Measurements from ENCODE around the gene GRIN1.

- no peak for TF ChIP-seq CTCF (IDR thresholded peaks at IDR 0.05; ENCODE audit: low read depth, low read length)
- TF ChIP-seq POLR2A (IDR thresholded peaks at IDR 0.05; ENCODE audit: extremely low read depth, insufficient read length), result no peak
- TF ChIP-seq, protein P1, sequence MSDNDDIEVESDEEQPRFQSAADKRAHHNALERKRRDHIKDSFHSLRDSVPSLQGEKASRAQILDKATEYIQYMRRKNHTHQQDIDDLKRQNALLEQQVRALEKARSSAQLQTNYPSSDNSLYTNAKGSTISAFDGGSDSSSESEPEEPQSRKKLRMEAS (IDR thresholded peaks at IDR 0.05; ENCODE audit: low read depth, low read length), result no peak
- no peak for TF ChIP-seq MYC (IDR thresholded peaks at IDR 0.05; ENCODE audit: low read depth, low read length)
These were observed 78.6 kb downstream of the GRIN1 start for GRCh38 chr9:137217276-137218211.

All from NB4 (cell line).